ENCODE data around the gene OPCML. TPM values are rescaled to one million over a fixed set of nuclear protein-coding genes. Genes with fewer than 3 reads are reported as not detected.

OPCML gene
- total RNA-seq, 4 donors from 2014 or later, result 0.06 to 0.83 (median 0.24) TPM

DNA sequence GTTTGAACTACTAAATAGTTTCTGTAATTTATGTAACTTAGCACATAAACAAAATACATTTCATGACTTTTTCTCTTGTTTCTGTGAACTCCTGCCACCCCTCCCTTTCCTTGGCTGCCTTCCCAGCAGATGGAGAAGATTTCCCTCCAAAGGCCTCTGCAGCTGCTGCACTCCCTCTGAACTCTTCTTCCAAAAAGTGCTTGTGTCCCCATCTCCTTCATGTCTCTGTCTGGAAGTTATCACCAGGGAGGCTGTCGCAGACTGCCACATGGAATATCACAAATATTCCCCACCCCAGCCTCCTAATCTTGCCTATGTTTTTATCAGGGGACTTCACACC lies 1068.3 kb downstream of the OPCML start:
- TF ChIP-seq POLR2A (IDR thresholded peaks at IDR 0.05; ENCODE audit: low read depth) (no peak), POLR2AphosphoS5 (IDR thresholded peaks at IDR 0.05) (no peak), CTCF (IDR thresholded peaks at IDR 0.05) (no peak), EP300 (IDR thresholded peaks at IDR 0.05) (no peak)

GRCh38 chr11:132463295-132464002 lies 1068.9 kb downstream of the OPCML start:
- Histone ChIP-seq H3K27ac (replicated peaks in 1 of 4) (no peak overlapping the region), H3K27me3 (no peaks in the 10 kb centered on the region), H3K4me1 (peaks cover 0 to 8% (median 0%) of the 10 kb centered on the region in 4 donors), H3K4me3 (no peak overlapping the region), H3K9me3 (no peaks in the 10 kb centered on the region), H3K36me3 (no peaks in the 10 kb centered on the region)
- TF ChIP-seq POLR2A (IDR thresholded peaks at IDR 0.05; ENCODE audit: low read depth) (no peak), POLR2AphosphoS5 (IDR thresholded peaks at IDR 0.05) (no peak), EP300 (IDR thresholded peaks at IDR 0.05) (no peak), CTCF (IDR thresholded peaks at IDR 0.05) (no peak)
- intact Hi-C loops (cut with DNase I), result no loop called here
- DNase-seq (ENCODE audit: extremely low spot score), result no peak
- 89% methylated on average over 3 of the region's 3 CpGs for whole genome bisulfite sequencing

More for the DNA sequence above, 1068.3 kb downstream of the OPCML start:
- no peak for DNase-seq (ENCODE audit: extremely low spot score)
- no peak overlapping the region for H3K27ac ChIP-seq (replicated peaks in 1 of 4)
- no peak overlapping the region for H3K4me3 ChIP-seq
- no peaks in the 10 kb centered on the region for H3K36me3 ChIP-seq
- peaks cover 0 to 8% (median 0%) of the 10 kb centered on the region in 4 donors for H3K4me1 ChIP-seq
- no peaks in the 10 kb centered on the region for H3K9me3 ChIP-seq
- no peaks in the 10 kb centered on the region for H3K27me3 ChIP-seq
- 60% methylated on average over 1 of the region's 1 CpG for WGBS
- intact Hi-C loops (cut with DNase I), result no loop called here

- intact Hi-C loops (cut with DNase I), result no loop called here
- H3K27me3 ChIP-seq, result no peaks in the 10 kb centered on the region
- TF ChIP-seq EP300 (IDR thresholded peaks at IDR 0.05) (no peak), POLR2AphosphoS5 (IDR thresholded peaks at IDR 0.05) (no peak), CTCF (IDR thresholded peaks at IDR 0.05) (no peak), POLR2A (IDR thresholded peaks at IDR 0.05; ENCODE audit: low read depth) (no peak)
- no peak overlapping the region for H3K4me3 ChIP-seq
- H3K4me1 ChIP-seq, result peaks cover 0 to 8% (median 0%) of the 10 kb centered on the region in 4 donors
- H3K27ac ChIP-seq (replicated peaks in 1 of 4), result no peak overlapping the region
- H3K36me3 ChIP-seq, result no peaks in the 10 kb centered on the region
- H3K9me3 ChIP-seq, result no peaks in the 10 kb centered on the region
- WGBS, result 32% methylated on average over 1 of the region's 1 CpG
- DNase-seq (ENCODE audit: extremely low spot score), result no peak
These were observed 1072.6 kb downstream of the OPCML start for GRCh38 chr11:132459736-132460135.

DNA sequence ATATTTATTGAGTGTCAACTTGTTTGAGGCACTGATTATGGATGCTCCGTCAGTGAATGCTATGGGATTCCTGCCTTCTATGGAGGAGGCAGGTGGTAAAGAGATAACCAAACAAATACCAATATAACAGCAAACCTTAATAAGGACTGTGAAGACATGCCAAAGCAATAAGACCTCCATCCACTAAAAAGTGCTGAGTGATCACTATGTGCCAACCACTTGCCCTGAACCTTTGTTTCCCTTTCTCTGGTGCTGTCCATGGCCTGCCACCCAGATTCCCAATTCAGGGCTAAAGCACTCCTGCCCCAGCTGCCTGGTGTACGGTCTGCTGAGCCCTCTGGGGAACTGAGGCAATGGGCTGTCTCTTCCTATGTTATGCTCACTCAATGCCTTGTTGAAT lies 1074.9 kb downstream of the OPCML start:
- Histone ChIP-seq H3K9me3 (no peaks in the 10 kb centered on the region), H3K27me3 (no peaks in the 10 kb centered on the region), H3K36me3 (no peaks in the 10 kb centered on the region), H3K4me1 (no peaks in the 10 kb centered on the region), H3K27ac (replicated peaks in 1 of 4) (no peak overlapping the region), H3K4me3 (no peak overlapping the region)
- intact Hi-C loops (cut with DNase I), result no loop called here
- TF ChIP-seq POLR2AphosphoS5 (IDR thresholded peaks at IDR 0.05) (no peak), CTCF (IDR thresholded peaks at IDR 0.05) (no peak), EP300 (IDR thresholded peaks at IDR 0.05) (no peak), POLR2A (IDR thresholded peaks at IDR 0.05; ENCODE audit: low read depth) (no peak)
- DNase-seq (ENCODE audit: extremely low spot score), result no peak
- 68% methylated on average over 2 of the region's 2 CpGs for WGBS

Data from esophagus muscularis mucosa (tissue), 4 donors.